GM19043 (cell line): ENCODE data around the gene OR9A2.
"Not testable (repeated sequence)": the region's sequence is repeated elsewhere in the genome, so short reads cannot be mapped to it uniquely, and the experiment has no call there.

Source experiments
- ATAC-seq: cut with Tn5 transposase; IDR thresholded peaks from one replicate; pipeline ENCODE4 v1.9.1; 2021; ENCODE audit warnings: low read depth; ENCODE audit not compliant: unreplicated experiment

The OR9A2 gene

GRCh38 chr7:142978402-142978801 is 48.5 kb downstream of the OR9A2 start:
- ATAC-seq: not testable (repeated sequence)
